Naive B cell (primary cell): ENCODE results near the gene COX10. TPM values are rescaled to one million over a fixed set of nuclear protein-coding genes. Genes with fewer than 3 reads are reported as not detected.
A peak's percentile ranks its signal among the peaks of the same experiment; 100 is the strongest.

Experiments used
- ATAC-seq, 2 donors: fragments of 150-1000 bp; cut with Tn5 transposase; 2 replicates each; pipeline ENCODE4 v1.10.0; 2021; ENCODE audit warnings: low read depth in 2 of 2, mild to moderate bottlenecking in 2 of 2, moderate library complexity in 2 of 2
- DNase-seq: peaks from one replicate; pipeline ENCODE4 v3.0.0; 2022
- H3K27ac Mint-ChIP-seq, 6 donors: one replicate each; pipeline ENCODE4 v1.8.0; 2020 to 2022; ENCODE audit warnings: mild to moderate bottlenecking in 6 of 6, mixed read lengths in 6 of 6, moderate library complexity in 5 of 6, inconsistent platforms in 2 of 6
- H3K27me3 Mint-ChIP-seq, 3 donors: one replicate each; pipeline ENCODE4 v1.8.0; 2021 to 2022; ENCODE audit warnings: mixed read lengths in 3 of 3, mild to moderate bottlenecking in 1 of 3
- H3K36me3 Mint-ChIP-seq, 2 donors: one replicate each; pipeline ENCODE4 v1.8.0; 2020 to 2022; ENCODE audit warnings: mixed read lengths in 2 of 2, inconsistent platforms in 1 of 2, mild to moderate bottlenecking in 1 of 2
- H3K4me1 Mint-ChIP-seq, 3 donors: one replicate each; pipeline ENCODE4 v1.8.0; 2020 to 2022; ENCODE audit warnings: mixed read lengths in 3 of 3, inconsistent platforms in 1 of 3, mild to moderate bottlenecking in 1 of 3, moderate library complexity in 1 of 3
- H3K4me3 Mint-ChIP-seq, 8 donors: one replicate each; pipeline ENCODE4 v1.8.0; 2020 to 2022; ENCODE audit warnings: mild to moderate bottlenecking in 8 of 8, mixed read lengths in 8 of 8, moderate library complexity in 8 of 8, inconsistent platforms in 2 of 8
- H3K9me3 Mint-ChIP-seq, 7 donors: one replicate each; pipeline ENCODE4 v1.8.0; 2020 to 2022; ENCODE audit warnings: mixed read lengths in 7 of 7, mild to moderate bottlenecking in 5 of 7, inconsistent platforms in 2 of 7, moderate library complexity in 1 of 7
- polyA plus RNA-seq, 6 donors: library from polyadenylated mRNA; unstranded; fragments of 300-500 nt; fragmentation: Illumina TruSeq; gene quantifications; one replicate each; pipeline ENCODE4 v1.2.3, GENCODE V29; 2021; ENCODE audit warnings: low read depth in 6 of 6

The COX10 gene
- polyA plus RNA-seq, 6 donors from 2014 or later: 16.7 to 30.8 (median 20.8) TPM

DNA sequence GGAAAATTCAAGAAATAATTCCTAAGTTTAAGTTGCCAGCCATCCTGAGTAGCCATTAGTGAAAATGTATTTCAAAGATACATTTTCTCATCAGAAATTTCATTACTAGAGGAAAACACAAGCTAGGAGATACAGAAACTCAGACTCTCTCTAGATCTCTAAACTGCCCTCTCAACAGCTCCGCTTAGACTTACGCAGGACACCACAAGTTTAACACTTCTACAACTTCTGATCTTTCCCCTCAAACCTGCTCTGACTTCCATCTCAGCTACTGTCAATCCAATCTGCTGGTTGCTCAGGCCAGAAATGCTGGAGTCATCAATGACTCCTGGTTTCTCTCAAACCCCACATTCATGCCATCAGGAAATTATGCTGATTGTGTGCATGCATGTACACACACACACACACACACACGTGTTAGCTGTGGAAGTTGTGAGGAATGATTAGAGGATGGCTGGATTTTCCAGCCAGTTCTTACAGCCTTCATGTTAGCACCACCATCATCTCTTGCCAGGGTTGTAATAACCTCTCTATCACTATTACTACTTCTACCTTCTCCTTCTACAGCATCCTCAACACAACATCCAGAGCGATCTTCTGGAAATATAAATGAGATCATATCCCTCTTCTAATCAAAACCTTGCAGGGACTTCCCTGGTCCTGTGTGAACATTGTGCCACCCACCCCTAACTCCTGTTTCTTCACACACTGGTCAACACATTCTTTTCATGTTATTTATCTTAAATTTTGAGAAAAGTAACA lies 47.1 kb downstream of the COX10 start:
- DNase-seq (no peak), ATAC-seq (no peak)
- no peaks in the 10 kb centered on the region for H3K27me3 Mint-ChIP-seq
- peaks cover 4 to 9% of the 10 kb centered on the region in 2 donors for H3K36me3 Mint-ChIP-seq
- no peak overlapping the region for H3K4me3 Mint-ChIP-seq
- no peak overlapping the region for H3K27ac Mint-ChIP-seq
- peaks cover 2 to 24% (median 15%) of the 10 kb centered on the region in 3 donors for H3K4me1 Mint-ChIP-seq
- peaks cover 0 to 8% (median 3%) of the 10 kb centered on the region in 7 donors for H3K9me3 Mint-ChIP-seq

DNA sequence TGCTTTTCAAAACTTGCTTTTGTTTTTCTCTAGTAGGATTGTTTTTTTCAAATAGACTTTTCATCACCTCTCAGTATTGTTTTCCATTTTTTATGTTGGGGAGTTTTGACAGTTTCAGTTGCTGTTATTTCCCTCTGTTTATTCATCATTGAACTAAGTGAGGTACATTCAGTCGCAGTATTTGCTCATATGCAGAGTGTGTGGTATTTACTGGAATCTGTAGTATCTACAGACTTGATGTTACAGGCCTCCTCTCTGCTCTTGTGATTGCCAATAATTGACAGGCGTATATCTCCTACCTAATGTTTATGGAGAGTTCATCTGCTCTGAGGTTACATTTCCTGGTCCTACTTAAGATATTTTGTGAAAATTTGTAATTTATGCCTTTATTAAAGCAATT lies 49.6 kb downstream of the COX10 start:
- ATAC-seq (no peak), DNase-seq (no peak)
- no peak overlapping the region for H3K4me3 Mint-ChIP-seq
- H3K27me3 Mint-ChIP-seq: no peaks in the 10 kb centered on the region
- H3K4me1 Mint-ChIP-seq: peaks cover 6 to 35% (median 29%) of the 10 kb centered on the region in 3 donors
- peaks cover 0 to 8% (median 3%) of the 10 kb centered on the region in 7 donors for H3K9me3 Mint-ChIP-seq
- H3K36me3 Mint-ChIP-seq: peaks cover 9% of the 10 kb centered on the region in 2 donors
- H3K27ac Mint-ChIP-seq: no peak overlapping the region

DNA sequence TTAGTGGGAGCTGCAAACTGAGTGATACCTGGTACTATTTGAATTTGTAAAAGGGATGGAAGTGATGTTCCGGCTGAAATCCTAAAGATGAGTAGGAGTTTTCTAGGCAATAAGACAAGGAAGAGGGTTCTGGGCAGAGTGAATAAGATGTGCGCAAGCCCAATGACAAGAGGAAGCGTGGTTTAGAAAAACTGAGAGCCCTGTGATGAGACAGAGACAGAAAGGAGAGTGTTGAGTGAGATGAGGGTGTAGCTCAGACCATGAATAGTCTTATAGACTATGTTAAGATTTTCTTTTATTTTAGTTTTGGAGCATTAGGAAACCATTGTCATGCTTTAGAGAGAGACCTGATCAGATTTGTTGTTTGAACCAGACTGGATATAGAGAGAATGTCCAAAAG lies 50.2 kb downstream of the COX10 start:
- ATAC-seq: no peak
- Mint-ChIP-seq H3K9me3 (peaks cover 0 to 8% (median 3%) of the 10 kb centered on the region in 7 donors), H3K4me1 (peaks cover 8 to 36% (median 29%) of the 10 kb centered on the region in 3 donors), H3K27ac (peak overlapping the region in 1 of 6 donors; percentile 55), H3K4me3 (no peak overlapping the region), H3K36me3 (peaks cover 9% of the 10 kb centered on the region in 2 donors), H3K27me3 (no peaks in the 10 kb centered on the region)
- no peak for DNase-seq

DNA sequence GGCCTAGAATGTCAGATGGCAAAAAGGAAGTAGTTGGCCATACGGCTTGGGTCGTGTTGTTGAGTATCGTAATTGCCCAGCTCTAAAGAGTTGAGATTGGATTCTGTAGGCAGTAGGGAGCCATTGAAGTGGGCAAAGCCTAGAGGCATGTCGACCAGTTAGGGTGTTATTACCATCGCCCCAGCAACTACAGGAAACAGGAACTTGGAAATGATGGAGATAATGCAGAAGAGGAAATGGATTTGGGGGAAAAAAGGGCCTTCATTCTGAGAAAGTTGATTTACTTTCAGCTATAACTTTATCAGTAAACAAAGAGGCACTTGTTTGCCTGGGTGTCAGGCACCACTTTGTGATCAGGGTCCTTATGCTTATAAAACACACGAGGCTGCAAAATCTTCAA lies 52.6 kb downstream of the COX10 start:
- Mint-ChIP-seq H3K4me1 (peaks cover 13 to 30% (median 26%) of the 10 kb centered on the region in 3 donors), H3K9me3 (no peaks in the 10 kb centered on the region), H3K36me3 (peaks cover 0 to 5% of the 10 kb centered on the region in 2 donors), H3K27ac (peak overlapping the region in 1 of 6 donors; percentile 80), H3K27me3 (no peaks in the 10 kb centered on the region), H3K4me3 (no peak overlapping the region)
- no peak for DNase-seq
- ATAC-seq: no peak

DNA sequence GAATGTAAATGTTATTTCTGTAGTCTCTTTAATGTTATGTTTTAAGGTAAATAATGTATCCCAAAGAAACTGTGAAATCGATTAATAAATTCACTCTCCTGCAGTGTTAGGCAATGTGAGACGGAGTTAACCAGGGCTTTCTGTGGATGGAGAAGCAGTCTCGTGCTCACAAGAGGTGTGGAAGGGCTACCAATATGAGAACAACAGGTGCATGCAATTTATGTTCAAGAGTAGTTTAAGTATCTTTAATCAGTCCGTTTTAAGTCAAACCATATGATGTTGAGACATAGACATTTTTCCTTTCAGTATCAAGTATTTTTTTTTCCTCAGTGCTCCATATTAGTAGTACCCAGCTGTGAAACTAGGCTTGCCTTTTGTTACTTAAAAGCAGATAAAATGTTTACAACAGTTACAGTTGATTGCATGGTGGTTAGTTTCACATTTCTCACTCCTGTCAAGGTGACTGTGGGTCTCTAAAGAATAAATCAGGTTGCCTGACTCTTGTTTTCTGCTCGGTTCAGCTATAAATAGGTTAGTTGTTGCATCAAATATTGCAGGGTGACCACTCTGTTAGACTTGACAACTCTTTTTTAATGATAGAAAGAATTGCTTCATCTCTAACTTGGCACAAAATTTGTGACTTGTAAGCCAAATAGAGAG lies 54.4 kb downstream of the COX10 start:
- Mint-ChIP-seq H3K4me1 (peaks cover 13 to 30% (median 26%) of the 10 kb centered on the region in 3 donors), H3K36me3 (peaks cover 0 to 5% of the 10 kb centered on the region in 2 donors), H3K4me3 (no peak overlapping the region), H3K27me3 (no peaks in the 10 kb centered on the region), H3K9me3 (no peaks in the 10 kb centered on the region), H3K27ac (peak overlapping the region in 2 of 6 donors; percentile 12 to 13)
- no peak for DNase-seq
- no peak for ATAC-seq

DNA sequence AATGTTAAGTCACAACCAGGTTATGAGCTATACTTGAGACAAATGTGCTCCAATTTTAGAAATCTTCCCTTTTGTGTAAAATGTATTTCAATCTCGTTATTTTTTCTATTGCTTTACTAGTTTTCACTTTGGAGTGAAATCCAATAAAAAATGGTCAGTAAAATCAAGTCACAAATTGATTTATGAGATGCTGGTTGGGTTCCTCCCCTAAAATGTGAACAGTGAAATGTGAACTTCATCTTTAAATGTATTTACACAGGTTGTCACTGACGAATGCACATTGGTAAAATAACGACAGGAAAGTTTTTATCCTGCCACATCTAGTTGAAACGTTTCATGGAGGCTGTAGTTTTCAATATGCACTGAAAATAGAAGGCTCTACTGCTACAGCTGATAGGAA lies 55.5 kb downstream of the COX10 start:
- Mint-ChIP-seq H3K9me3 (no peaks in the 10 kb centered on the region), H3K4me3 (no peak overlapping the region), H3K27me3 (no peaks in the 10 kb centered on the region), H3K27ac (peak overlapping the region in 1 of 6 donors; percentile 71), H3K4me1 (peaks cover 11 to 30% (median 21%) of the 10 kb centered on the region in 3 donors), H3K36me3 (peaks cover 0 to 5% of the 10 kb centered on the region in 2 donors)
- no peak for ATAC-seq
- DNase-seq: no peak

DNA sequence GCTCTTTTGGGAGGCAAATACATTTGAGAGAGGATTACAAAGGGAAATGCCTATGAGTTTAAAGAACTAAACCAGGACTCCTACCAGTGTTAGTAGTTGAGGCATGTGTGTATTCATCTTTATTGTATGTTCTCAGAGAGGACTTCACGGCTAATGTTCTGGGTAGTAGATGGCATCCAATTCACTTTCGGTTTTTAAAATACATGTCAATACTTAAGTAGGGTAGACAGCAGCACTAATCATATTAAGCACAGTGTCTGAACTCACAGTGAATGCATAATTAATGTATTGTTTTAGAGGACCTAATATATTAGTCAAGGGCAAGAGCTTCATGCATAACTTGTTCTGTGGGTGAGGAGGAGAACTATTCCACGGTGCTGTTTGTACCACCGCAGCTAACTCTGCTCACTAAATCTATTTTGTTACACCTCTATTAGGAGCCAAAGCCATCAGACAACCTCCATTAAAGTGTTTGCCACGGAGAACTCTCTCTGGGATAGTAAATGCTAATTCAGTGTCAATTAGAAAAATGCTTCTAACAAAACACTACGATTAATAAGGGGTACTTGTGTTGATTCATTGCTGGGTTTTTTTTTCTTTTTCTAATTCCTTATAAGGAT lies 56.3 kb downstream of the COX10 start:
- peaks cover 0 to under 1% (median 0%) of the 10 kb centered on the region in 7 donors for H3K9me3 Mint-ChIP-seq
- no peak overlapping the region for H3K4me3 Mint-ChIP-seq
- H3K36me3 Mint-ChIP-seq: peaks cover 4 to 5% of the 10 kb centered on the region in 2 donors
- H3K4me1 Mint-ChIP-seq: peaks cover 11 to 23% (median 14%) of the 10 kb centered on the region in 3 donors
- ATAC-seq (no peak), DNase-seq (no peak)
- H3K27ac Mint-ChIP-seq: peak overlapping the region in 1 of 6 donors; percentile 16
- H3K27me3 Mint-ChIP-seq: no peaks in the 10 kb centered on the region

DNA sequence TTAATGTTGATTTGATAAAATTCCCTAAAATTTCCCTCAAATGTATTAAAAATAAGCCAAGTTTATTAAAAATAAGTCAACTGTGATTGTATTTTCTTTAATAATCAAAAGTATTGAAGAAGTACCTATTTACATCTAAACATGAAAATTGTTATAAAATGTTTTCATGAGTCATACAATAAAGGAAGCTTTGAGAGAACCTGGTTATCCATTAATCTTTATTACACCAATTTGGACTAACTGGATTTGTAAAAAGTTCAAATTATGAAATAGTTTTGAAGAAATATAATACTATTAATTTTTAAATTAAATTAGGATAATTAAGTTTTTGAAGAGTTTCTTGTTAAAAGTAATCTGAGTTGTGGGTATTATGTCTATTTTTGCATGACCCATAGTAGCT lies 63.8 kb downstream of the COX10 start:
- DNase-seq (no peak), ATAC-seq (no peak)
- Mint-ChIP-seq H3K27ac (no peak overlapping the region), H3K9me3 (peaks cover 0 to 2% (median 0%) of the 10 kb centered on the region in 7 donors), H3K4me3 (no peak overlapping the region), H3K4me1 (no peaks in the 10 kb centered on the region), H3K27me3 (no peaks in the 10 kb centered on the region), H3K36me3 (peaks cover 0 to 7% of the 10 kb centered on the region in 2 donors)

DNA sequence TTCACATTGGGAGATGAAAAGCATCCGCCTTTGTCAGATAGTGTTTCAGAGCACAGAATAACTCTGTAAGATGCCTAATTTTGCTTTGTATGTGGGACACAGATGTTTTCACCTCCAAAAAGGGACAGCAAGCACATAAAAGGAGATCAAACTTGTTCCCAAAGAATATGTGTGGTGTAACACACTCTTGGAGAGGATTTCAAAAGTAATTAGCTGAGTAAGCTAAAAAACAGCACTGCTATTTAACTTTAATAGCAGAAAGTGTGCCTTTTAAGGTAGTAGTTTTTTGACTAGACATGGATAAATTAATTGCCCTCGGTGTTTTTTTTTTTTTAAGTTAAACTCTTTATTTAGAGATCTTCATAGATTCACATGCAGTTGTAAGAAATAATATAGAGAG lies 65.2 kb downstream of the COX10 start:
- no peak for ATAC-seq
- Mint-ChIP-seq H3K4me1 (no peaks in the 10 kb centered on the region), H3K36me3 (peaks cover 0 to 7% of the 10 kb centered on the region in 2 donors), H3K4me3 (no peak overlapping the region), H3K27me3 (no peaks in the 10 kb centered on the region), H3K9me3 (peaks cover 0 to 2% (median 0%) of the 10 kb centered on the region in 7 donors), H3K27ac (no peak overlapping the region)
- no peak for DNase-seq

DNA sequence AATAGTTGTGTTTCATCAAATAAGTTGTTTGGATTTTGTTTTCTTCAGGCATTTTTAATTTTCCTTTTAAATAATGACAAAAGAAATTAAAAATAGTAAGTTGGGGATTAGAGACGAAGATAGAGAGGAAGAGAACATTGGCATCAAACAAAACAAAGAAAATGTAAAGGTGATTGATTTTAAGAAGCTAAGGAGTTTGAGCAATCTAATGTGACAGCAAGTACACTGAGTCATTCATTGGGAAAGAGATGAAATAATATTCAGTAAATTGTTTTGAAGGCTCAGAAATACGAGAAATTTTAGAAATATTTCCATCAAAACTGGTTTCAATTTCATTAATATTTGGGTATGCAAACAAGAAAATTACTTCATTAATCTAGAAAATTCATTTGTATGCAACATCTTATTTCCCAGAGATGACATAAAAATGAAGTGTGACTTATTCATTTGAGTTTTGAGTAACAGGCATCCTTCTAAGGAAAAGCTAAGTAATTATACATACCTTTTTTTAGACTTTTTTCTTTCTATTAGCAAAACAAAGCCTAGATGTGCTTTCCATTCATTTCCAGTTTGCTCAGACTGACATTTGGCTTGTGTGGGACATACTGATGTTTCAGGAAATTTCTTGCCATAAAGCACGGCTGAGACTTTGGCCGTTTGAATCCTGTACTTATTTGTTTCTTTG lies 66.7 kb downstream of the COX10 start:
- Mint-ChIP-seq H3K27me3 (no peaks in the 10 kb centered on the region), H3K36me3 (no peaks in the 10 kb centered on the region), H3K9me3 (no peaks in the 10 kb centered on the region), H3K27ac (peak overlapping the region in 1 of 6 donors; percentile 59), H3K4me3 (no peak overlapping the region), H3K4me1 (no peaks in the 10 kb centered on the region)
- ATAC-seq (no peak), DNase-seq (no peak)

DNA sequence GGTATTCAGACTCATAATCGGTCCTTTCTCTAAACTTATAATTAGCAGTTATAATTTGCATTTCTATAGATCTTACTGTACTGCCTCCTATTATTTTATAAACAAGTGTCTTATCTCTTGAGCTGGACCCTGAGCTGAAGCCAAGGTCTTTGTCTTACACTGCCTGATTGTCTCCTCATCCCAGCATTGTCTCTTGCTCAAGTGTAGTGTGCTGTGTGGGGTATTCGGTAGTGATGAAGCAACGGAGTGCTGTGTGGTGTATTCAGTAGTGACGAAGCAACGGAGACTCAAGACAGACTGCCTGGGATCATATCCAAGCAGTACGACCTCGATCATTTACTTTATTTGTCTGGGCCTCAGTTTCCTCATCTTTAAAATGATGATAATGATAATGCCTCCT lies 69.3 kb downstream of the COX10 start:
- ATAC-seq: no peak
- no peak for DNase-seq
- Mint-ChIP-seq H3K4me3 (no peak overlapping the region), H3K27ac (no peak overlapping the region), H3K27me3 (no peaks in the 10 kb centered on the region), H3K36me3 (no peaks in the 10 kb centered on the region), H3K9me3 (no peaks in the 10 kb centered on the region), H3K4me1 (peaks cover under 1 to 4% (median 2%) of the 10 kb centered on the region in 3 donors)

DNA sequence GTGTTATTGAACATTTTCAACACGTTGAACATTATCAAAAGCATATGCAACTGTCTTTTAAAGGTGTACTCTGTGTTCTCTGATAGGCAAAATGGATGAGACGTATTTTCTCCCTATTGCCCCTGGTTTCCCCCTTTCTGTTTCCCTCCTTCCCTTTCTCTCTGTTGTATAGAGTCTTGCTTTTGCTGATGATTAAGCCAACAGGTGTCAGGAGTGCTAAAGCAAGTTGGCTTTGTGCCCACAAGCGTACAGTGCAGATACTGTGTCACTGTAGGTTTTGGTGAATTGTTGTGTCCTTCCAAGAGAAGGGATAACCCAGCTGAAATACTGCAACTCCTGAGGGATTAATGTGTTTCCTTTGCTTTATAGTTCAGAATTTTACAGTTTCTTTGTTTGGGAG lies 74.4 kb downstream of the COX10 start:
- Mint-ChIP-seq H3K36me3 (peaks cover 5 to 12% of the 10 kb centered on the region in 2 donors), H3K27me3 (no peaks in the 10 kb centered on the region), H3K4me1 (peaks cover 4 to 18% (median 16%) of the 10 kb centered on the region in 3 donors), H3K9me3 (peaks cover 0 to 9% (median 5%) of the 10 kb centered on the region in 7 donors), H3K27ac (no peak overlapping the region), H3K4me3 (no peak overlapping the region)
- DNase-seq: no peak
- ATAC-seq: no peak

DNA sequence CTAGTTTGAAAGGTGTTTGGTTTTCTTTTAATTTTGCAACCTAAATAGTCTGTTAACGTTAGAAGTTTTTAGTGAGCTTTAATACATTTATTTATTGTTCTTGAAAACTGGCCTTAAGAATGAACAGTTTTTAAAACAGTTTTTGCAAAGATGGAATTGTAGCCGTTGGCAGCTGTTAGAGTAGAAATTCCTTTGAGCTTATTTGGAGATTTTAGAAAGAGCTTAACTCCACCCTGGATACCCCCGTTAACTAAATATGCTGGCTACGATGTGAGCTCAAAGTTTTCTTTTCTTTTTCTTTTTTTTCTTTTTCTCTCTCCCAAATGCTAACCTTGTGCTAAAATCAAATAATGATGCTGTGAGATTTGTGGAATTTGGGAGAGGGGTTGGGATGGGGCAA lies 75.2 kb downstream of the COX10 start:
- DNase-seq (no peak), ATAC-seq (no peak)
- peaks cover 0 to 9% (median 5%) of the 10 kb centered on the region in 7 donors for H3K9me3 Mint-ChIP-seq
- H3K4me1 Mint-ChIP-seq: peaks cover 4 to 18% (median 16%) of the 10 kb centered on the region in 3 donors
- peaks cover 8 to 12% of the 10 kb centered on the region in 2 donors for H3K36me3 Mint-ChIP-seq
- H3K27ac Mint-ChIP-seq: no peak overlapping the region
- H3K27me3 Mint-ChIP-seq: no peaks in the 10 kb centered on the region
- no peak overlapping the region for H3K4me3 Mint-ChIP-seq
